GM18870 (cell line): ENCODE data around the gene SIK3.
"Not testable (repeated sequence)": the region's sequence is repeated elsewhere in the genome, so short reads cannot be mapped to it uniquely, and the experiment has no call there.

ENCODE experiments used
- ATAC-seq: cut with Tn5 transposase; IDR thresholded peaks from one replicate; pipeline ENCODE4 v1.9.1; 2021; ENCODE audit warnings: moderate library complexity; ENCODE audit not compliant: unreplicated experiment

Gene SIK3

GRCh38 chr11:117050121-117050520 lies 48.1 kb downstream of the SIK3 start:
- not testable (repeated sequence) for ATAC-seq

- ATAC-seq: not testable (repeated sequence)
Observed at GRCh38 chr11:117046627-117047026, 51.6 kb downstream of the SIK3 start.

GRCh38 chr11:117045956-117046355 lies 52.3 kb downstream of the SIK3 start:
- no peak for ATAC-seq

GRCh38 chr11:117045196-117045595 lies 53.0 kb downstream of the SIK3 start:
- no peak for ATAC-seq

GRCh38 chr11:117044287-117045035 lies 53.8 kb downstream of the SIK3 start:
- no peak for ATAC-seq

- no peak for ATAC-seq
Observed at GRCh38 chr11:117042689-117043088, 55.5 kb downstream of the SIK3 start.

- ATAC-seq: no peak
Observed at GRCh38 chr11:117039900-117040299, 58.3 kb downstream of the SIK3 start.

GRCh38 chr11:117039270-117039669 lies 59.0 kb downstream of the SIK3 start:
- ATAC-seq: no peak

GRCh38 chr11:117037975-117038350 lies 60.3 kb downstream of the SIK3 start:
- ATAC-seq: no peak

GRCh38 chr11:117037279-117037974 lies 60.8 kb downstream of the SIK3 start:
- no peak for ATAC-seq

- no peak for ATAC-seq
Observed at GRCh38 chr11:117034901-117035300, 63.3 kb downstream of the SIK3 start.

GRCh38 chr11:117026593-117027330 lies 71.5 kb downstream of the SIK3 start:
- ATAC-seq: no peak

GRCh38 chr11:117023707-117024106 lies 74.5 kb downstream of the SIK3 start:
- ATAC-seq: not testable (repeated sequence)

- no peak for ATAC-seq
Observed at GRCh38 chr11:117023178-117023577, 75.0 kb downstream of the SIK3 start.

GRCh38 chr11:117022526-117022925 lies 75.7 kb downstream of the SIK3 start:
- no peak for ATAC-seq

- ATAC-seq: no peak
Observed at GRCh38 chr11:117020869-117021564, 77.2 kb downstream of the SIK3 start.

- ATAC-seq: no peak
Observed at GRCh38 chr11:117020287-117020686, 77.9 kb downstream of the SIK3 start.

GRCh38 chr11:117019871-117020270 lies 78.4 kb downstream of the SIK3 start:
- no peak for ATAC-seq

GRCh38 chr11:117017456-117017855 lies 80.8 kb downstream of the SIK3 start:
- no peak for ATAC-seq

GRCh38 chr11:117016747-117017146 lies 81.5 kb downstream of the SIK3 start:
- ATAC-seq: no peak

- ATAC-seq: no peak
Observed at GRCh38 chr11:117016246-117016645, 82.0 kb downstream of the SIK3 start.
